H1 (cell line): ENCODE data around the gene ABHD2. TPM values are rescaled to one million over a fixed set of nuclear protein-coding genes. Genes with fewer than 3 reads are reported as not detected.

ENCODE experiments used
- CTCF ChIA-PET: fragments of 300-600 bp; sonication (Branson Sonifier 250); formaldehyde crosslinking; loops from one replicate; lab custom pipeline; 2021; ENCODE audit not compliant: partially characterized antibody; lab: Charles Lee
- POLR2A ChIA-PET: fragments of 300-600 bp; sonication (Branson Sonifier 250); formaldehyde crosslinking; loops from one replicate; lab custom pipeline; 2021; ENCODE audit warnings: inconsistent platforms; ENCODE audit not compliant: partially characterized antibody; lab: Charles Lee
- DNase-seq, 2 experiments: peaks; one replicate each; pipeline versions ENCODE4 v3.0.0 to v3.0.0-alpha.2; 2010 to 2022; ENCODE audit warnings: low spot score in 2 of 2, low read depth in 1 of 2, mixed read lengths in 1 of 2
- FAIRE-seq: peaks from 2 replicates; lab custom pipeline; 2011; peaks lifted over from hg19 to GRCh38; lab: Jason Lieb, UNC
- H2AFZ ChIP-seq: 2 replicates; pipeline ENCODE4 v1.8.1; 2012; ENCODE audit warnings: low read length, inconsistent platforms
- H2AK5ac ChIP-seq: 2 replicates; pipeline ENCODE4 v1.6.1; 2013; ENCODE audit warnings: low read depth, low read length
- H2BK120ac ChIP-seq: replicated peaks from 2 replicates; pipeline ENCODE3; 2013; ENCODE audit warnings: low read depth, low read length, inconsistent platforms
- H2BK12ac ChIP-seq: 2 replicates; pipeline ENCODE4 v1.6.1; 2013; ENCODE audit warnings: low read depth, low read length
- H2BK15ac ChIP-seq: 2 replicates; pipeline ENCODE4 v1.6.1; 2013; ENCODE audit warnings: low read length
- H2BK20ac ChIP-seq: 2 replicates; pipeline ENCODE4 v1.6.1; 2013; ENCODE audit warnings: low read length
- H2BK5ac ChIP-seq: 2 replicates; pipeline ENCODE4 v1.6.1; 2013; ENCODE audit warnings: low read depth, low read length
- H3K14ac ChIP-seq: 2 replicates; pipeline ENCODE4 v1.6.1; 2013; ENCODE audit warnings: inconsistent platforms; ENCODE audit not compliant: insufficient read length
- H3K18ac ChIP-seq: 2 replicates; pipeline ENCODE4 v1.6.1; 2013; ENCODE audit warnings: low read length; ENCODE audit errors: extremely low read depth
- H3K23ac ChIP-seq: 2 replicates; pipeline ENCODE4 v1.6.1; 2013; ENCODE audit warnings: inconsistent platforms; ENCODE audit not compliant: insufficient read length
- H3K23me2 ChIP-seq: 2 replicates; pipeline ENCODE4 v1.6.1; 2013; ENCODE audit warnings: low read depth, low read length
- H3K27ac ChIP-seq: 2 replicates; pipeline ENCODE4 v1.6.1; 2011; ENCODE audit warnings: low read depth, low read length, inconsistent platforms
- H3K27me3 ChIP-seq, 4 experiments: replicated peaks in 1 of 4; 1 replicate in 1 of 4; 2 replicates in 3 of 4; pipeline versions ENCODE4 v1.6.1 to v1.8.1; 2011 to 2013; ENCODE audit warnings: low read length in 3 of 4, mild to moderate bottlenecking in 3 of 4, inconsistent platforms in 2 of 4, mixed read lengths in 2 of 4, moderate library complexity in 1 of 4; ENCODE audit not compliant: control insufficient read depth in 3 of 4, insufficient read depth in 3 of 4; ENCODE audit errors: extremely low read depth in 1 of 4
- H3K36me3 ChIP-seq, 4 experiments: 2 replicates each; pipeline versions ENCODE4 v1.6.1 to v1.8.1; 2011 to 2013; ENCODE audit warnings: mild to moderate bottlenecking in 4 of 4, low read length in 3 of 4, moderate library complexity in 2 of 4, control low read depth in 1 of 4, inconsistent platforms in 1 of 4; ENCODE audit not compliant: insufficient read depth in 4 of 4, control insufficient read depth in 2 of 4
- H3K4ac ChIP-seq: replicated peaks from 2 replicates; pipeline ENCODE3; 2013; ENCODE audit warnings: low read length, low read depth, mixed read lengths, inconsistent platforms; ENCODE audit not compliant: insufficient read length
- H3K4me1 ChIP-seq, 4 experiments: replicated peaks in 1 of 4; 1 replicate in 1 of 4; 2 replicates in 3 of 4; pipeline versions ENCODE4 v1.6.1 to v1.8.1; 2011 to 2013; ENCODE audit warnings: low read length in 3 of 4, inconsistent platforms in 2 of 4, mixed read lengths in 1 of 4; ENCODE audit not compliant: insufficient read depth in 4 of 4, control insufficient read depth in 3 of 4
- H3K4me2 ChIP-seq, 2 experiments: 2 replicates each; pipeline versions ENCODE4 v1.6.1 to v1.8.1; 2011 to 2013; ENCODE audit warnings: low read depth in 2 of 2, low read length in 2 of 2, control low read depth in 1 of 2, inconsistent platforms in 1 of 2, mild to moderate bottlenecking in 1 of 2; ENCODE audit not compliant: insufficient read depth in 1 of 2
- H3K4me3 ChIP-seq, 4 experiments: fragments of 200-600, 300-600 bp in 1 of 4; sonication (generic), shearing (Covaris generic), sonication (Bioruptor Twin) in 1 of 4; 2 replicates each; pipeline versions ENCODE4 v1.5.1 to v1.8.1; 2011 to 2016; ENCODE audit warnings: low read length in 4 of 4, low read depth in 3 of 4, control low read depth in 2 of 4, inconsistent platforms in 2 of 4, mild to moderate bottlenecking in 2 of 4, mixed read lengths in 1 of 4, moderate library complexity in 1 of 4; ENCODE audit not compliant: insufficient read depth in 2 of 4; ENCODE audit errors: extremely low read depth in 1 of 4
- H3K56ac ChIP-seq: replicated peaks from 2 replicates; pipeline ENCODE3; 2013; ENCODE audit warnings: low read depth, mild to moderate bottlenecking, mixed read lengths, low read length, inconsistent platforms; ENCODE audit not compliant: insufficient read length
- H3K79me1 ChIP-seq: 2 replicates; pipeline ENCODE4 v1.6.1; 2013; ENCODE audit warnings: low read depth, low read length, control low read depth
- H3K79me2 ChIP-seq, 2 experiments: 2 replicates each; pipeline versions ENCODE4 v1.6.1 to v1.8.1; 2012 to 2013; ENCODE audit warnings: low read length in 2 of 2, mild to moderate bottlenecking in 2 of 2, inconsistent platforms in 1 of 2; ENCODE audit not compliant: insufficient read depth in 2 of 2, control insufficient read depth in 1 of 2
- H3K9ac ChIP-seq, 4 experiments: replicated peaks in 1 of 4; 1 replicate in 1 of 4; 2 replicates in 3 of 4; pipeline versions ENCODE4 v1.6.1 to v1.8.1; 2011 to 2013; ENCODE audit warnings: low read depth in 3 of 4, low read length in 3 of 4, control low read depth in 2 of 4, mild to moderate bottlenecking in 2 of 4, moderate library complexity in 2 of 4, inconsistent platforms in 1 of 4; ENCODE audit errors: extremely low read depth in 1 of 4
- H3K9me3 ChIP-seq, 2 experiments: 2 replicates each; pipeline versions ENCODE4 v1.6.1 to v1.8.1; 2012 to 2013; ENCODE audit warnings: mild to moderate bottlenecking in 2 of 2, moderate library complexity in 2 of 2, control low read depth in 1 of 2, inconsistent platforms in 1 of 2, low read depth in 1 of 2, low read length in 1 of 2, mixed read lengths in 1 of 2; ENCODE audit not compliant: insufficient read depth in 2 of 2
- H4K20me1 ChIP-seq, 2 experiments: replicated peaks in 1 of 2; 2 replicates each; pipeline versions ENCODE3 to v1.8.1; 2011 to 2013; ENCODE audit warnings: inconsistent platforms in 2 of 2, low read length in 2 of 2, mild to moderate bottlenecking in 1 of 2; ENCODE audit not compliant: insufficient read depth in 2 of 2, control insufficient read depth in 1 of 2
- H4K5ac ChIP-seq: 2 replicates; pipeline ENCODE4 v1.6.1; 2013; ENCODE audit warnings: low read length, low read depth, mixed read lengths, inconsistent platforms; ENCODE audit not compliant: insufficient read length
- H4K8ac ChIP-seq: 2 replicates; pipeline ENCODE4 v1.8.0; 2013; ENCODE audit warnings: mild to moderate bottlenecking, moderate library complexity, low read length, inconsistent platforms; ENCODE audit not compliant: insufficient read depth; ENCODE audit errors: extremely low read depth
- H4K91ac ChIP-seq: replicated peaks from 2 replicates; pipeline ENCODE3; 2013; ENCODE audit warnings: low read length, mixed read lengths, inconsistent platforms; ENCODE audit not compliant: insufficient read length
- BCL11A ChIP-seq, 2 experiments: IDR thresholded peaks; one replicate each; pipeline ENCODE4 v1.6.1; 2011; ENCODE audit warnings: low read depth in 2 of 2, low read length in 2 of 2, mild to moderate bottlenecking in 2 of 2
- BRCA1 ChIP-seq: IDR thresholded peaks from 2 replicates; pipeline ENCODE4 v1.6.1; 2012; ENCODE audit warnings: low read depth, low read length, improper control_type of control experiment
- CBX8 ChIP-seq: fragments of 300-800, 300-1000 bp; sonication (generic); IDR thresholded peaks from 2 replicates; pipeline ENCODE4 v1.7.1; 2016; ENCODE audit warnings: low read depth, low read length, borderline replicate concordance
- EP300 ChIP-seq, 2 experiments: IDR thresholded peaks; 1 replicate in 1 of 2; 2 replicates in 1 of 2; pipeline ENCODE4 v1.6.1; 2011 to 2012; ENCODE audit warnings: low read depth in 2 of 2, low read length in 2 of 2, mild to moderate bottlenecking in 2 of 2, borderline replicate concordance in 1 of 2, inconsistent platforms in 1 of 2, moderate library complexity in 1 of 2
- HDAC6 ChIP-seq: IDR thresholded peaks from one replicate; pipeline ENCODE4 v1.7.1; 2012; ENCODE audit warnings: low read depth, mild to moderate bottlenecking, inconsistent platforms, low read length, moderate library complexity
- JUN ChIP-seq: IDR thresholded peaks from 2 replicates; pipeline ENCODE4 v1.6.1; 2011; ENCODE audit warnings: low read depth, mild to moderate bottlenecking, improper control_type of control experiment, low read length
- JUND ChIP-seq: IDR thresholded peaks from 2 replicates; pipeline ENCODE4 v1.6.1; 2011; ENCODE audit warnings: mild to moderate bottlenecking, improper control_type of control experiment, low read length
- MAFK ChIP-seq: IDR thresholded peaks from 2 replicates; pipeline ENCODE4 v1.6.1; 2012; ENCODE audit warnings: low read depth, mild to moderate bottlenecking, improper control_type of control experiment, low read length
- PHF8 ChIP-seq: fragments of 200-600 bp; sonication (generic); conservative IDR thresholded peaks from 2 replicates; pipeline ENCODE4 v1.7.1; 2012; ENCODE audit warnings: low read depth, mild to moderate bottlenecking, inconsistent platforms, low read length, moderate library complexity
- POLR2A ChIP-seq, 2 experiments: IDR thresholded peaks; 1 replicate in 1 of 2; 2 replicates in 1 of 2; pipeline ENCODE4 v1.6.1; 2011; ENCODE audit warnings: low read depth in 2 of 2, low read length in 2 of 2, mild to moderate bottlenecking in 2 of 2; ENCODE audit errors: control extremely low read depth in 1 of 2
- TAF7 ChIP-seq: optimal IDR thresholded peaks from 2 replicates; pipeline ENCODE3; 2011; ENCODE audit warnings: low read depth, mild to moderate bottlenecking, inconsistent platforms, low read length, moderate library complexity, borderline replicate concordance
- WGBS, 2 experiments: shearing (Covaris generic) in 1 of 2; methylation state at CpG; one replicate each; pipeline versions ENCODE4 v1.1.6 to v1.1.7; 2013 to 2015; ENCODE audit warnings: low lambda C conversion rate in 2 of 2, mixed read lengths in 2 of 2, inconsistent platforms in 1 of 2, low coverage in 1 of 2, missing lambda C conversion rate in 1 of 2; ENCODE audit not compliant: insufficient replicate concordance in 2 of 2, insufficient coverage in 1 of 2, insufficient read length in 1 of 2; ENCODE audit errors: extremely low coverage in 1 of 2, missing lambda C conversion rate in 1 of 2; 5-methylcytosine and 5-hydroxymethylcytosine counted together
- polyA plus RNA-seq, 7 experiments: library from polyadenylated mRNA; depleted of rRNA in 3 of 7; stranded (reverse) in 5 of 7; unstranded in 2 of 7; fragments of >200 nt in 5 of 7; fragments of 200-250 nt in 2 of 7; gene quantifications; 1 replicate in 5 of 7; 2 replicates in 1 of 7; 4 replicates in 1 of 7; pipeline versions ENCODE4 v1.2.1 to v1.2.3, GENCODE V29; 2011 to 2013; ENCODE audit warnings: missing spikeins in 2 of 7, mixed read lengths in 2 of 7
- total RNA-seq: library from RNA; stranded (reverse); fragmentation: NEBNext Ultra II Directional; extraction: Animal tissue kit (Norgen Biotek cat#: 25700); gene quantifications from 2 replicates; pipeline ENCODE4 v1.2.1, GENCODE V29; 2021
- TF ChIP-seq, protein P1 (sequence below): IDR thresholded peaks from 2 replicates; pipeline ENCODE4 v1.6.1; 2012; ENCODE audit warnings: inconsistent platforms

ABHD2 gene
- total and polyA plus RNA-seq, 2 of the 8 experiments (the other 6 are each of a cell fraction or from before 2014, with no cell fraction given): 9.1 to 23.7 TPM

DNA sequence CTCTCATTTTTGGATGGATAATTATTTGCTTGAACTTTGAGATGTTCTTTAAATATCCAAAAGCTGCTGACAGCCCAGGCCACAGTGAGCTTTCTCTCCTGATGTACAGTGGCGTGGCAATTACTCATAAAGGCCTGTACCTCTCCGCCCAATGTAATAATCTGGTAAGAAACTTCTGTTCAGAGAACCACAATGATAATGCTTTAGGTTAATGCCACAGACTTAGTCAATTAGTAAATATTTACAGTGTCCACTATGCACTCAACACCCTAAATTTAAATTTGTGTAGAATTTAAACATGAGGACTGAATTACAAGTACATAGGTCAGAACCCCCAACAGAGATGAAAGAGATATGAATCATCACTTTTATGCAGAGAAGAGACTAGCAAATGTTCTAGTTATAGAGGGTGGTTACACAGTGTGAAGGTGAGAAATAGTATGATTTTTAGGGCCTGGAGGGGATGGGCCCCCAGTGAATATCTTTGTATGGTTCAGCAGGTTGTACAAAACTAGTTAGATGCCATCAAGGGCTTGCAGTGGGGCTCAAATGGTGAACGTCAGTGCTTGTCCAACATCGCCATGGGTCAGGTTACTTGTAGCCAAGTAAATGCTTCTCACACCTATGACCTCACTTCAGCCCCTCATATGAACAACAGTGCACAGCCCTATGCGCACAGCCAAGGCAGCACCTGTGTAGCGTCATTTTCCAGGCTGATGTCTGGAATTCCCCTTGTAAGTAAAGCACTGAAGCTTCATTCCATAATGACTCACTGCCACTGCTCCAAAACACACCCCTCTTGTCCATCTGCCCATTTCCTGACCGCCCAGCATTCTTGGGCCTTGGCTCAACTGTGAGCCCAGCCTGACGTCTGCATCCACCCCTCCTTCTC is 13.3 kb downstream of the ABHD2 start:
- Histone ChIP-seq H2BK120ac (no peak overlapping the region), H4K91ac (no peak overlapping the region), H3K27me3 (no peaks in the 10 kb centered on the region), H3K79me1 (no peaks in the 10 kb centered on the region), H3K4me1 (no peaks in the 10 kb centered on the region), H4K5ac (no peak overlapping the region), H3K4ac (no peak overlapping the region), H3K14ac (no peak overlapping the region), H2BK5ac (no peak overlapping the region), H2AK5ac (no peak overlapping the region), H3K23ac (no peak overlapping the region), H3K18ac (no peak overlapping the region), H4K8ac (no peak overlapping the region; the same call in 1 of the 2 replicates), H3K4me3 (no peak overlapping the region), H3K9me3 (no peaks in the 10 kb centered on the region), H2BK20ac (no peak overlapping the region), H3K9ac (no peak overlapping the region; a peak in 1 of 7 replicates), H3K56ac (no peak overlapping the region), H3K79me2 (no peaks in the 10 kb centered on the region; a peak in 1 of 4 replicates), H3K36me3 (no peaks in the 10 kb centered on the region), H4K20me1 (no peaks in the 10 kb centered on the region), H2BK15ac (no peak overlapping the region), H3K4me2 (no peak overlapping the region), H3K23me2 (no peaks in the 10 kb centered on the region), H2BK12ac (0 out of 2 replicates have a peak overlapping the region, but pooled peaks have one; percentile 22), H2AFZ (no peak overlapping the region), H3K27ac (no peak overlapping the region)
- POLR2A ChIA-PET: interaction anchor here (0.6 to 2.1 kb wide), 3 partner anchors 11 to 156 kb away, joined by 3 to 7 read pairs (median 4); no protein-coding TSS in a partner anchor
- 94% methylated on average over 8 of the region's 8 CpGs; no CpG with 5 or more reads in 1 of the 2 experiments for WGBS, 2 experiments
- FAIRE-seq: no peak
- no peak for DNase-seq
- CTCF ChIA-PET: interaction anchor here (0.6 to 3.4 kb wide), 11 partner anchors 10 to 142 kb away, joined by 3 to 24 read pairs (median 4); partner anchors contain the start of gene FANCI
- TF ChIP-seq EP300 (IDR thresholded peaks at IDR 0.05; ENCODE audit: borderline replicate concordance in 1 of 2, low read depth in 2 of 2, low read length in 2 of 2): no peak
- no peak for TF ChIP-seq PHF8
- TF ChIP-seq MAFK: no peak
- TF ChIP-seq TAF7: no peak
- no peak for TF ChIP-seq BRCA1
- TF ChIP-seq, protein P1, sequence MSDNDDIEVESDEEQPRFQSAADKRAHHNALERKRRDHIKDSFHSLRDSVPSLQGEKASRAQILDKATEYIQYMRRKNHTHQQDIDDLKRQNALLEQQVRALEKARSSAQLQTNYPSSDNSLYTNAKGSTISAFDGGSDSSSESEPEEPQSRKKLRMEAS: no peak
- no peak for TF ChIP-seq JUND
- no peak for TF ChIP-seq BCL11A (IDR thresholded peaks at IDR 0.05; ENCODE audit: low read depth in 2 of 2, low read length in 2 of 2)
- TF ChIP-seq POLR2A (IDR thresholded peaks at IDR 0.05; ENCODE audit: control extremely low read depth in 1 of 2, low read depth in 2 of 2, low read length in 2 of 2): no peak
- no peak for TF ChIP-seq JUN
- TF ChIP-seq HDAC6: no peak
- no peak for TF ChIP-seq CBX8
